HG02763 (cell line): ENCODE data around the gene ZNF827.

Experiments
- ATAC-seq: cut with Tn5 transposase; IDR thresholded peaks from one replicate; pipeline ENCODE4 v1.9.1; 2021; ENCODE audit warnings: mild to moderate bottlenecking, moderate library complexity; ENCODE audit not compliant: unreplicated experiment

The ZNF827 gene

GRCh38 chr4:145895056-145895455 lies 43.6 kb downstream of the ZNF827 start:
- ATAC-seq: no peak

GRCh38 chr4:145891958-145892357 lies 46.7 kb downstream of the ZNF827 start:
- ATAC-seq: no peak

- ATAC-seq: no peak
Observed at GRCh38 chr4:145890689-145891088, 47.9 kb downstream of the ZNF827 start.

GRCh38 chr4:145888393-145888792 lies 50.2 kb downstream of the ZNF827 start:
- no peak for ATAC-seq

- no peak for ATAC-seq
Observed at GRCh38 chr4:145887241-145887991, 51.2 kb downstream of the ZNF827 start.

GRCh38 chr4:145886871-145887240 lies 51.8 kb downstream of the ZNF827 start:
- no peak for ATAC-seq

- no peak for ATAC-seq
Observed at GRCh38 chr4:145885666-145886065, 53.0 kb downstream of the ZNF827 start.

- no peak for ATAC-seq
Observed at GRCh38 chr4:145884775-145885174, 53.8 kb downstream of the ZNF827 start.

- ATAC-seq: no peak
Observed at GRCh38 chr4:145883101-145883694, 55.4 kb downstream of the ZNF827 start.

- no peak for ATAC-seq
Observed at GRCh38 chr4:145882604-145883003, 56.0 kb downstream of the ZNF827 start.

GRCh38 chr4:145881989-145882388 lies 56.6 kb downstream of the ZNF827 start:
- peak; percentile 52 for ATAC-seq

- peak; percentile 58 for ATAC-seq
Observed at GRCh38 chr4:145881576-145881975, 57.0 kb downstream of the ZNF827 start.

GRCh38 chr4:145880355-145880960 lies 58.2 kb downstream of the ZNF827 start:
- ATAC-seq: no peak

GRCh38 chr4:145879598-145879997 lies 59.0 kb downstream of the ZNF827 start:
- ATAC-seq: no peak

- ATAC-seq: no peak
Observed at GRCh38 chr4:145878501-145879435, 59.9 kb downstream of the ZNF827 start.

GRCh38 chr4:145876531-145877180 lies 62.0 kb downstream of the ZNF827 start:
- ATAC-seq: no peak

GRCh38 chr4:145873901-145874300 lies 64.7 kb downstream of the ZNF827 start:
- ATAC-seq: no peak

GRCh38 chr4:145871209-145871608 lies 67.4 kb downstream of the ZNF827 start:
- ATAC-seq: no peak

GRCh38 chr4:145870155-145871020 lies 68.2 kb downstream of the ZNF827 start:
- ATAC-seq: no peak
